Right forelimb (tissue), 1 donor: ENCODE results near the gene CNTN2.

Experiments
- DNase-seq: peaks from one replicate; pipeline ENCODE4 v3.0.0-alpha.2; 2018

The CNTN2 gene

GRCh38 chr1:205020466-205020865, 22.5 kb upstream of the CNTN2 start:
- DNase-seq, result no peak

- no peak for DNase-seq
Measured at GRCh38 chr1:205024679-205025078, 18.3 kb upstream of the CNTN2 start.

GRCh38 chr1:205025239-205025638, 17.8 kb upstream of the CNTN2 start:
- no peak for DNase-seq

GRCh38 chr1:205026181-205026580, 16.8 kb upstream of the CNTN2 start:
- DNase-seq, result no peak

- DNase-seq, result no peak
Measured at GRCh38 chr1:205028390-205028789, 14.6 kb upstream of the CNTN2 start.

GRCh38 chr1:205028924-205029323, 14.1 kb upstream of the CNTN2 start:
- no peak for DNase-seq

GRCh38 chr1:205030241-205030640, 12.8 kb upstream of the CNTN2 start:
- no peak for DNase-seq

GRCh38 chr1:205030896-205031295, 12.1 kb upstream of the CNTN2 start:
- DNase-seq, result no peak

GRCh38 chr1:205032508-205032907, 10.5 kb upstream of the CNTN2 start:
- DNase-seq, result no peak

- DNase-seq, result no peak
Measured at GRCh38 chr1:205037539-205037938, 5.5 kb upstream of the CNTN2 start.

- no peak for DNase-seq
Measured at GRCh38 chr1:205038132-205038786, 4.8 kb upstream of the CNTN2 start.

GRCh38 chr1:205041001-205041715, 1.9 kb upstream of the CNTN2 start:
- no peak for DNase-seq

- DNase-seq, result no peak
Measured at GRCh38 chr1:205041998-205042910, 758 bp upstream of the CNTN2 start.

- DNase-seq, result no peak
Measured at GRCh38 chr1:205043866-205044265, 854 bp downstream of the CNTN2 start.

GRCh38 chr1:205044741-205045140, 1.7 kb downstream of the CNTN2 start:
- DNase-seq, result no peak

GRCh38 chr1:205045146-205045545, 2.1 kb downstream of the CNTN2 start:
- DNase-seq, result no peak

GRCh38 chr1:205046870-205047269, 3.9 kb downstream of the CNTN2 start:
- DNase-seq, result no peak

GRCh38 chr1:205047764-205048231, 4.8 kb downstream of the CNTN2 start:
- DNase-seq, result no peak

- DNase-seq, result no peak
Measured at GRCh38 chr1:205048382-205048781, 5.4 kb downstream of the CNTN2 start.

- DNase-seq, result no peak
Measured at GRCh38 chr1:205049479-205049878, 6.5 kb downstream of the CNTN2 start.

GRCh38 chr1:205052690-205053089, 9.7 kb downstream of the CNTN2 start:
- no peak for DNase-seq

- no peak for DNase-seq
Measured at GRCh38 chr1:205053296-205053695, 10.3 kb downstream of the CNTN2 start.

GRCh38 chr1:205054013-205054412, 11.0 kb downstream of the CNTN2 start:
- no peak for DNase-seq
